ENCODE results near the gene PRSS12. TPM values are rescaled to one million over a fixed set of nuclear protein-coding genes. Genes with fewer than 3 reads are reported as not detected.

PRSS12 gene
- total RNA-seq, 1 experiment from 2014 or later, result 10.3 TPM

DNA sequence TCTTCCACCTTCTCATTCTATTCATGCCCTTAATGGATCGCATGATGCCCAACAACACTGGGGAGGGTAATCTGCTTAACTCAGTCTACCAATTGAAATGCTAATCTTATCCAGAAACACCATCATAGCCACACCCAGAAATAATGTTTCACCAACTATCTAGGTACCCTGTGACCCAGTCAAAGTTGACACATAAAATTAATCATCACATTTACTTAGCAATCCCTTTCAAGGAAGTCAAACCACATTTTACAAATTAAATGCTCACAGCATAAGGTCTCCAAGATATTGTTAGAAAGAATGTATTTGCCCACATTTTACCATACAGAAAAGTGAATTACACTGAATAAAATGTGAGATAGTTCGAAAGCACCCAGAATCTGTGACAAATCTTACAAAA is 92.5 kb downstream of the PRSS12 start:
- Histone ChIP-seq H3K4me3 (ENCODE audit: insufficient read depth, low read depth, low read length) (no peak overlapping the region), H3K36me3 (replicated peaks; ENCODE audit: control insufficient read depth, insufficient read depth, low read length) (no peaks in the 10 kb centered on the region), H3K27me3 (ENCODE audit: control insufficient read depth, insufficient read depth, low read length) (no peaks in the 10 kb centered on the region)
- no peak for DNase-seq

DNA sequence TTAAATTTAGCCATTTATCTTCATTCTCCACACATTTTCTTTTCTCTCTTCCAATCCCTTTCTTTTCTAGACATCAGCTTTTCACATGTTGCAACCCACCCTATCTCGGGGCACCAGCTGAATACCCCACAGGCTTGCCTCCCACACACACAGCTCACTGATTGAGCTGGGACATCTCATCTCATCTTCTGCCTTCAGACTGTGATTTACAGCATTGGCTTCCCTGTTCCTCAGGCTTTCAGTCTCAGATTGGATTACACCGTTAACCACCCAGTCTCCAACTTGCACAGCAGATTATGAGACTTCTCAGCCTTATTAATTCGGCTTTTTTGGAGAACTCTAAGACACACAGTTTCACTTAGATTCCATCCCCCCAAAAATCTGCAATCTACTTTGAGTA is 93.7 kb downstream of the PRSS12 start:
- Histone ChIP-seq H3K36me3 (replicated peaks; ENCODE audit: control insufficient read depth, insufficient read depth, low read length) (no peaks in the 10 kb centered on the region), H3K4me3 (ENCODE audit: insufficient read depth, low read depth, low read length) (no peak overlapping the region)
- DNase-seq, result no peak

DNA sequence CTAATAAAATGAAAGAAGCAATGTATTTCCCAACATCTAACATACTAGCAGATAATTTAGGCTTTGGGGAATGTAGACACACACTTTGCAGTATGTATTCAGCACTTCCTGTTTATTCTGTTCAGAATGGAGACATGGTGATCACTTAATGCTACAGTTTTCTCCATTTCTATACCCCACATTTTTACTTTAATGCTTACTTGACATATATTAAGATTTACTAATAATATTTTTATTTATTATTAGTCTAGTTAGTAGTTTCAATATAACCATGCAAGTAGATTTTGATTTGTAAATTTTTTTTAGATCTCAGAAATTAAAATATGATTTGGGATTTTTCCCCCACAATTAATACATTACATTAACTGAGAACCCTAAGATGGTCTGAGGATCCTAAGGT is 98.4 kb downstream of the PRSS12 start:
- no peak for DNase-seq
- Histone ChIP-seq H3K36me3 (replicated peaks; ENCODE audit: control insufficient read depth, insufficient read depth, low read length) (no peaks in the 10 kb centered on the region), H3K27me3 (ENCODE audit: control insufficient read depth, insufficient read depth, low read length) (no peaks in the 10 kb centered on the region), H3K4me3 (ENCODE audit: insufficient read depth, low read depth, low read length) (no peak overlapping the region)

More for the DNA sequence above, 93.7 kb downstream of the PRSS12 start:
- no peaks in the 10 kb centered on the region for H3K27me3 ChIP-seq (ENCODE audit: control insufficient read depth, insufficient read depth, low read length)

DNA sequence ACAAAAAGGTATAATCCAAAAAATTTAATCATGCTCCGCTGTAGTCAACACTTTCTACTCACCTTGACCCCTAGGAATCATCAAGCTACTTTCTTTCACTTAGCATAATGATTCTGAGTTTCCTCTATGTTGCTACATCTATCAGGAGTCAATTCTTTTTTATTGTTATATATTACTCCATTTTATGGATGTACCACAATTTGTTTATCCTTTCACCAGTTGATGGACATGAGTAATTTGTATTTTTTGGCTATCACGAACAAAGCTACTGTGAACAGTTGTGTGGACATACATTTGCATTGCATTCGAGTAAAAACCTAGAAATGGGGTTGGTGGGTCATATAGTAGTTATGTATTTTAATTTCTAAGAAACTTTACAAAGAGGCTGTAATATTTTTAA is 102.9 kb downstream of the PRSS12 start:
- no peaks in the 10 kb centered on the region for H3K27me3 ChIP-seq (ENCODE audit: control insufficient read depth, insufficient read depth, low read length)
- H3K36me3 ChIP-seq (replicated peaks; ENCODE audit: control insufficient read depth, insufficient read depth, low read length), result no peaks in the 10 kb centered on the region
- no peak overlapping the region for H3K4me3 ChIP-seq (ENCODE audit: insufficient read depth, low read depth, low read length)
- DNase-seq, result no peak

DNA sequence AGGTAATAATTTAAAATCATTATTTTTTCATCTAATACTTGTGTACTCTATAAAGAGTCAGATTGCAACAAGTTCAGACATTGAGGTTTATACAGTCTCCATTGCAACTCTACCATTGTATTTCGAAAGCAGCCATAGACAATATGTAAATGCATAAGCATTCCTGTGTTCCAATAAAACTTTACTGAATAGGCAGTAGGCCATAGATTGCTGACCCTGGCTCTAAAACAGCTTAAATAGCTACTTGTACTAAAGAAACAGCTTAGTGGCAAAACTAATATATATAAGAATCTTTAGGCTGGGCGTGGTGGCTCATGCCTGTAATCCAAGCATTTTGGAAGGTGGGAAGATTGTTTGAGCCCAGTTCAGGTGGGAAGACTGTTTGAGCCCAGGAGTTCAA is 115.3 kb downstream of the PRSS12 start:
- Histone ChIP-seq H3K36me3 (replicated peaks; ENCODE audit: control insufficient read depth, insufficient read depth, low read length) (no peaks in the 10 kb centered on the region), H3K4me3 (ENCODE audit: insufficient read depth, low read depth, low read length) (no peak overlapping the region), H3K27me3 (ENCODE audit: control insufficient read depth, insufficient read depth, low read length) (no peaks in the 10 kb centered on the region)
- no peak for DNase-seq

DNA sequence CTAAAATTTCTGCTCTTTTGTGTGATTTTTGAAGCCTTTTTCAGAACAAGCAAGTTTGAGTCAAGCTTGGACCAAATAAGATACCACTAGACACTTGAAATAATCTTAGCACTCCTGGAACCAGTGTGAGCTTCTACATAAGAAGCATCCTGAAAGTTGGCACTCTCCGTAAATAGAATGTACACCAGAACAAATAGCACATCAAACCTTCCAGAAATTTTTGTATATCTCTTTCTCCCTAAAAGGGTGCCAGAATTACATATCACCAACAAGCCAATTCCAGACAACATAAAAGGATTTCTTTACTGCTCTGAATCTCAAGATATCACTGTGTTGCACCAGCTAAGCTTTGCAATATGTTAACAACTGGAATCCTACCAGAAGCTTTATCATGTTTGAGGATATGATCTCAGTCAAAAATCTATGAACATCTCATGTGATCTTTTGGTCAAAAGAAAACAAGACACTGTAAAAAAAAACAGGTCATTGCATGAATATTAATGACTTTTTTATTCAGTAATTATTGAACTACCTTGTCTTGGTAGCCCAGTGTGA is 117.2 kb downstream of the PRSS12 start:
- no peaks in the 10 kb centered on the region for H3K27me3 ChIP-seq (ENCODE audit: control insufficient read depth, insufficient read depth, low read length)
- no peak for DNase-seq
- H3K36me3 ChIP-seq (replicated peaks; ENCODE audit: control insufficient read depth, insufficient read depth, low read length), result no peaks in the 10 kb centered on the region
- H3K4me3 ChIP-seq (ENCODE audit: insufficient read depth, low read depth, low read length), result no peak overlapping the region
